ENCODE measurements around the gene OR51A2.

The OR51A2 gene

DNA sequence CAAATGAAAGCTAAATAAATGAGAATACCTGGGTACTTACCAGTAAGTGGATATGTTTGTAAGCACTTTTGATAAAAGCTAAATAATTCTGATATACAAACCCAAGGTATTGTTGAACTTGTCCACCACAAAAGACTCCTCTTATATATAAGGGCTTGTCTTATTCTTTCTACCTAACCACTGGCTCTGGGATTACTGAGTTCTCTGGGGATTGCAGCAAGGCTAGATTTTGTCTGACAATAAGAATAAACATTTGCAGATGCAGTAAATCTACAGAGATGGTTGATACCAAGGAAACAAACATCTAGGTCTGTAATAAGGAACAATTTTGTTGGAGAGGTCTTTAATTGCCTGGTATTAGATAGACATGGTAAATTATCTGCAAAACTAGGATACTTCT is 8.0 kb downstream of the OR51A2 start, which contains the start of gene OR51A4:
Gene OR51A4, minus strand, starts transcription at position 101 of the 400 bp plus-strand sequence. CDS start 505 bp downstream, outside the sequence.
- no peak within 1 kb of the TSS for H2AFZ ChIP-seq (ENCODE audit: low read length, unreplicated experiment)
- H3K79me2 ChIP-seq (ENCODE audit: control insufficient read depth, insufficient read depth, low read length, unreplicated experiment), result no peaks in the 10 kb centered on the region
- H3K36me3 ChIP-seq (ENCODE audit: insufficient read depth, low read length), result no peaks in the 10 kb centered on the region
- H3K4me3 ChIP-seq (ENCODE audit: low read depth, low read length), result no peak within 1 kb of the TSS
- no peaks in the 10 kb centered on the region for H3K4me1 ChIP-seq (ENCODE audit: control insufficient read depth, insufficient read depth, low read length, unreplicated experiment)
- no peaks in the 10 kb centered on the region for H3K27me3 ChIP-seq (ENCODE audit: insufficient read depth, low read length)
- H3K27ac ChIP-seq (ENCODE audit: low read depth, low read length), result no peak within 1 kb of the TSS

DNA sequence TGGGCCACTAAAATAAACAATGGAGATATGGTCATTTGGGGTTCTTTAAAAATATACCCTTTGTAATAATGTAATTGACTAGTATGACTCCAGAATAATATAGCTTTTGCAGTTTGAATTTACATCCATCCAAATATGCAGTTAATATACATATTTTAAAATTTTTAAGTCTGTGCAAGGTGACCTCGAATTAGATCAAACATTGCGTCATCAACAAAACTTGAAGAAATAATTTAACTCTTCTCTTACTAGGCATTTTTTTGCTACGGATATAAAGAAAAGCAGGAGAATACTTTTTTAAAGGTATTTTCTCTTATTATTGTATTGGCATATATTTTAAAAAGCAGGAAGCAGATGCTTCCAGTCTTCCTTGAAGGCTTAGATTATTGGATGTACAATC is 18.8 kb downstream of the OR51A2 start:
- no peaks in the 10 kb centered on the region for H3K4me1 ChIP-seq (ENCODE audit: control insufficient read depth, insufficient read depth, low read length, unreplicated experiment)
- no peaks in the 10 kb centered on the region for H3K79me2 ChIP-seq (ENCODE audit: control insufficient read depth, insufficient read depth, low read length, unreplicated experiment)
- no peak overlapping the region for H2AFZ ChIP-seq (ENCODE audit: low read length, unreplicated experiment)
- H3K27me3 ChIP-seq (ENCODE audit: insufficient read depth, low read length), result no peaks in the 10 kb centered on the region
- no peaks in the 10 kb centered on the region for H3K36me3 ChIP-seq (ENCODE audit: insufficient read depth, low read length)
- no peak overlapping the region for H3K27ac ChIP-seq (ENCODE audit: low read depth, low read length)
- H3K4me3 ChIP-seq (ENCODE audit: low read depth, low read length), result no peak overlapping the region

DNA sequence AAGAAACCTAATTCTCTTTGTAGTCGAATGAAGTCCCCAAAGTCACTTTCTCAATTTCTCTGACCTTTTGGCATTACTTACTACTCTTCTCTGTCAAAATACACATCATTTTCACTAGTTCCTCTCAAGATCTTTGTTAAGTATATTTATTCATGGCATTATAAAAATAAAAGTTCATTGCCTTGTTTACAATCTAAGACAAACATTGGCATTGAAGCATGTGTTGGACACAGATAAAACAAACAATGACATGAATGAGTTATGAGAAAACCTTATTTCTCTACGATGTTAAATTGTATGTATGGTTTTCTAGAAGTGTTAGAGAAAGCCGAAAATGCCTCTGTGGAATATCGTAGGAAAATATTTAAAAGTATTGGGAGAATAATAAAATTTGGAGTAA is 22.8 kb downstream of the OR51A2 start:
- Histone ChIP-seq H3K4me3 (ENCODE audit: low read depth, low read length) (no peak overlapping the region), H3K36me3 (ENCODE audit: insufficient read depth, low read length) (no peaks in the 10 kb centered on the region), H3K27ac (ENCODE audit: low read depth, low read length) (no peak overlapping the region), H3K79me2 (ENCODE audit: control insufficient read depth, insufficient read depth, low read length, unreplicated experiment) (no peaks in the 10 kb centered on the region), H3K27me3 (ENCODE audit: insufficient read depth, low read length) (no peaks in the 10 kb centered on the region), H3K4me1 (ENCODE audit: control insufficient read depth, insufficient read depth, low read length, unreplicated experiment) (no peaks in the 10 kb centered on the region), H2AFZ (ENCODE audit: low read length, unreplicated experiment) (no peak overlapping the region)

DNA sequence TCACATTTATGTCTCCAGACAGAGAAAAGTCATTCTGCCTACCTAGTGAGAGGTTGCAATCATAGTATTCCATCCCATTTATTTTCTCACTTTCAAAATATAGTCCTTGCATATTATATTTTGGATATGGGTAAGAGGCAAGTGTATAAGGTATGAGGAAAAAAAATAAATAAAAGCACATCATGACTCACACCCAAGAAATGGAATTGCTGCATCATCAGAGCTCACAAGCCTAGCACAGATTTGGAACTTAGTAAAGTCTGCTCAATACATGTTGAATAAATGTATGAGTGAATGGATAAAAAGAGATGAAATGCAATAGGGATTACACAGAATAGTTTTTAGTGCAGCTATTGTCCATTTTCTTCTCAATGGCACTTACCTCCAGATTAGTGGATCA is 28.9 kb downstream of the OR51A2 start:
- H3K36me3 ChIP-seq (ENCODE audit: insufficient read depth, low read length), result no peaks in the 10 kb centered on the region
- no peak overlapping the region for H3K27ac ChIP-seq (ENCODE audit: low read depth, low read length)
- no peak overlapping the region for H3K4me3 ChIP-seq (ENCODE audit: low read depth, low read length)
- no peaks in the 10 kb centered on the region for H3K4me1 ChIP-seq (ENCODE audit: control insufficient read depth, insufficient read depth, low read length, unreplicated experiment)
- H3K27me3 ChIP-seq (ENCODE audit: insufficient read depth, low read length), result no peaks in the 10 kb centered on the region
- H3K79me2 ChIP-seq (ENCODE audit: control insufficient read depth, insufficient read depth, low read length, unreplicated experiment), result no peaks in the 10 kb centered on the region
- H2AFZ ChIP-seq (ENCODE audit: low read length, unreplicated experiment), result no peak overlapping the region

DNA sequence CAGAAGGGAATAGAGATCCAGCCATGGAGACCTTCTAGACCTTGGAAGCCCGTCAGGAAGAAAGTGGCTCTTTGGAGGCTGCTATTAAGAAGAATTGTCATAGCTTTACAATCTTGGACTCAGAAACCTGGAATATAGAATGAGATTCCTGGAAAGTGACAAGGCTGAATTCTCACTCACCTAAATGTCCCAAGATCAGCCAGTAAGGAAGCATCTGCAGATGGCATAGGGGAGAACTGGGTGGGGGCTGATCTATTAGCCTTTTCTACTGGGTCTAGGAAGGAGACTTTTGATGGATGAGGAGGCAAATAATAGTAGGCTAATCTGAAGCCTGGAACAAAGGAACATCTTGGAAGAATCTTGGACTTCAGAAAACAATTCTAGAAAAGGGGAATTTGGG is 31.3 kb downstream of the OR51A2 start, which contains the start of gene OR51G1:
Gene OR51G1, minus strand, starts transcription at position 101 of the 400 bp plus-strand sequence. Its CDS starts 0 bp downstream, at position 101.
- H3K4me1 ChIP-seq (ENCODE audit: control insufficient read depth, insufficient read depth, low read length, unreplicated experiment), result no peaks in the 10 kb centered on the region
- H3K4me3 ChIP-seq (ENCODE audit: low read depth, low read length), result no peak within 1 kb of the TSS
- H3K36me3 ChIP-seq (ENCODE audit: insufficient read depth, low read length), result no peaks in the 10 kb centered on the region
- no peak within 1 kb of the TSS for H2AFZ ChIP-seq (ENCODE audit: low read length, unreplicated experiment)
- no peak within 1 kb of the TSS for H3K27ac ChIP-seq (ENCODE audit: low read depth, low read length)
- no peaks in the 10 kb centered on the region for H3K79me2 ChIP-seq (ENCODE audit: control insufficient read depth, insufficient read depth, low read length, unreplicated experiment)
- H3K27me3 ChIP-seq (ENCODE audit: insufficient read depth, low read length), result no peaks in the 10 kb centered on the region

DNA sequence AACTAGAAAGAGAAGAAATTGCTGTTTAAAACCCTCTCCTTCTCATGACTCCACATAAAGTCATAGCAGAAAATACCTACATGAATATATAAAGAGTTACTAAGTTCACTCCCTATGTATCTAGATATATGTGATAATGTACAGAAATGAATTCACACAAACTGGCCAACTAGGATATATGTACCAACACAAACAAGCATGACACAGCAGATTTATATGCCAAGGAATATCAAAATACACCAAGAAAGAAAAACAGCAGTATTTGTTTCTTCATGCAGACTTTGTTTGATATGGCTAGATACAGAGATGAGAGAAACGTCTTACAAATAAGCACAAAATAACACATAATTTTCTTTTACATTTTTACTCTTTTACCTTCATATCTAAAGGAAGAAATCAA is 33.2 kb downstream of the OR51A2 start:
- H3K4me1 ChIP-seq (ENCODE audit: control insufficient read depth, insufficient read depth, low read length, unreplicated experiment), result no peaks in the 10 kb centered on the region
- H3K79me2 ChIP-seq (ENCODE audit: control insufficient read depth, insufficient read depth, low read length, unreplicated experiment), result no peaks in the 10 kb centered on the region
- H2AFZ ChIP-seq (ENCODE audit: low read length, unreplicated experiment), result no peak overlapping the region
- H3K27ac ChIP-seq (ENCODE audit: low read depth, low read length), result no peak overlapping the region
- no peaks in the 10 kb centered on the region for H3K27me3 ChIP-seq (ENCODE audit: insufficient read depth, low read length)
- H3K36me3 ChIP-seq (ENCODE audit: insufficient read depth, low read length), result no peaks in the 10 kb centered on the region
- no peak overlapping the region for H3K4me3 ChIP-seq (ENCODE audit: low read depth, low read length)

DNA sequence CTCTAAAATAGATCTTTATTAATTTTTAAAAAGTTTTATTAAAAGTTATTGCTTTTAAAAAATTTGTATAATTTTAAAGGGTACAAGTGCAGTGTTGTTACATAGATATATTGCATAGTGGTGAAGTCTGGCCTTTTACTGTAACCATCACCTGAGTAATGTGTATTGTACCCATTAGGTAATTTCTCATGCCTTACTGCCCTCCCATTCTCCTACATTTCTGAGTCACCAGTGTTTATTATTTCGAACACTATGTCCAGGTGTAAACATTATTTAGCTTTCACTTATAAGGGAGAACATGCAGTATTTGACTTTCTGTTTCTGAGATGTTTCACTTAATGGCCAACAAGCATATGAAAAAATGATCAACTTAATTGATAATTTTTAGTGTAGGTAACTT is 33.7 kb downstream of the OR51A2 start:
- Histone ChIP-seq H3K27me3 (ENCODE audit: insufficient read depth, low read length) (no peaks in the 10 kb centered on the region), H2AFZ (ENCODE audit: low read length, unreplicated experiment) (no peak overlapping the region), H3K36me3 (ENCODE audit: insufficient read depth, low read length) (no peaks in the 10 kb centered on the region), H3K4me3 (ENCODE audit: low read depth, low read length) (no peak overlapping the region), H3K4me1 (ENCODE audit: control insufficient read depth, insufficient read depth, low read length, unreplicated experiment) (no peaks in the 10 kb centered on the region), H3K79me2 (ENCODE audit: control insufficient read depth, insufficient read depth, low read length, unreplicated experiment) (no peaks in the 10 kb centered on the region), H3K27ac (ENCODE audit: low read depth, low read length) (no peak overlapping the region)

DNA sequence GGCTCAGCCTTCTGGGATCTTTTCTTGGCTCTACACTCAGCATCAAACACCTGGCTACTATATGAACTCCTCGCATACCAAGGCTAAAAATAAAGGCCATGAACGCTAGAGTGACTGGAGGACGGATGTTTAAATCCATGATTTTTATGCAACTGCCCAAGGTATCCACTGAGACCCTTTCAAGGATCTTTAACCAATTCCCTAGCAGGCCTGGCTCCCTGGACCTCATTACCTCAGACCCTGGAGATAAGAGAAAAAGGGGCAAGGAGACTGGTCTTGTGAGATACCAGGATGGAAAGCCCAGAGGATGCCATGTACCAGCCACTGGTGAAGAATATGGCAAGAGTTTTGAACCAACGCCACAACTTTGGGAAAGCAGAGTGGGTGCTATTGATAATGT is 36.3 kb downstream of the OR51A2 start, which contains the start of gene OR51G2:
Gene OR51G2, minus strand, starts transcription at position 101 of the 400 bp plus-strand sequence. CDS start 3,687 bp downstream, outside the sequence.
- Histone ChIP-seq H3K27me3 (ENCODE audit: insufficient read depth, low read length) (no peaks in the 10 kb centered on the region), H3K4me3 (ENCODE audit: low read depth, low read length) (no peak within 1 kb of the TSS), H2AFZ (ENCODE audit: low read length, unreplicated experiment) (no peak within 1 kb of the TSS), H3K79me2 (ENCODE audit: control insufficient read depth, insufficient read depth, low read length, unreplicated experiment) (no peaks in the 10 kb centered on the region), H3K27ac (ENCODE audit: low read depth, low read length) (no peak within 1 kb of the TSS), H3K36me3 (ENCODE audit: insufficient read depth, low read length) (no peaks in the 10 kb centered on the region), H3K4me1 (ENCODE audit: control insufficient read depth, insufficient read depth, low read length, unreplicated experiment) (no peaks in the 10 kb centered on the region)

DNA sequence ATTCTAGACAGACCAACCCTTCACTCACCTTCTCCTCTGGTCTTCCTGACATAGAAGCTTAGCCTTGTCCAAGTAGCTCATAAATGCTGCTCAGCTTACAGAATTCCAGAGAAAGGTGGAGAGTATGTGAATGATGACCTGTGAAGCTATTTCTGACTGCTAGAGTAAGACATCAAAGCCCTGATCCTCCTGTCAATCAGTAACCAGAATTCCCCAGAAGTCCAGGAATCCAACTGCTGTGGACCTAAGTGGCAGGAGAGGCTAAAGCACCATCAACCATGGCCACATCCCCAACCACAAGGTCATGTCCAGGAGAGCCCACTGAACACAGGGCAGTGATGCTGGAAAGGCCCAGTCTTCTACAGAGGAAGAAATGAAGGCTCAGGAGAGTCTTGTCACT is 38.9 kb downstream of the OR51A2 start:
- no peaks in the 10 kb centered on the region for H3K79me2 ChIP-seq (ENCODE audit: control insufficient read depth, insufficient read depth, low read length, unreplicated experiment)
- H3K4me1 ChIP-seq (ENCODE audit: control insufficient read depth, insufficient read depth, low read length, unreplicated experiment), result no peaks in the 10 kb centered on the region
- no peak overlapping the region for H3K4me3 ChIP-seq (ENCODE audit: low read depth, low read length)
- H3K36me3 ChIP-seq (ENCODE audit: insufficient read depth, low read length), result no peaks in the 10 kb centered on the region
- no peaks in the 10 kb centered on the region for H3K27me3 ChIP-seq (ENCODE audit: insufficient read depth, low read length)
- H3K27ac ChIP-seq (ENCODE audit: low read depth, low read length), result no peak overlapping the region
- H2AFZ ChIP-seq (ENCODE audit: low read length, unreplicated experiment), result no peak overlapping the region
